Kidney (tissue), 14 donors: ENCODE measurements around the gene WNK2. TPM values are rescaled to one million over a fixed set of nuclear protein-coding genes. Genes with fewer than 3 reads are reported as not detected.

Experiments
- DNase-seq, 5 donors: peaks; one replicate each; pipeline ENCODE4 v3.0.0-alpha.2; 2013 to 2020
- FAIRE-seq: peaks from 2 replicates; lab custom pipeline; 2012; peaks lifted over from hg19 to GRCh38; lab: Jason Lieb, UNC
- H3K27ac ChIP-seq, 2 donors: one replicate each; pipeline ENCODE4 v1.7.0; 2013; ENCODE audit warnings: low read depth in 2 of 2, low read length in 2 of 2, inconsistent platforms in 1 of 2
- H3K27me3 ChIP-seq: one replicate; pipeline ENCODE4 v1.7.1; 2013; ENCODE audit warnings: low read length, inconsistent platforms; ENCODE audit not compliant: control insufficient read depth, insufficient read depth
- H3K36me3 ChIP-seq, 3 donors: one replicate each; pipeline versions ENCODE4 v1.7.0 to v1.7.1; 2013; ENCODE audit warnings: low read length in 3 of 3, control low read depth in 1 of 3, inconsistent platforms in 1 of 3; ENCODE audit not compliant: insufficient read depth in 3 of 3, control insufficient read depth in 2 of 3
- H3K4me1 ChIP-seq, 3 donors: one replicate each; pipeline versions ENCODE4 v1.7.0 to v1.7.1; 2013; ENCODE audit warnings: low read length in 3 of 3, inconsistent platforms in 1 of 3, low read depth in 1 of 3; ENCODE audit not compliant: control insufficient read depth in 2 of 3, insufficient read depth in 2 of 3
- H3K4me3 ChIP-seq, 3 donors: one replicate each; pipeline versions ENCODE4 v1.7.0 to v1.8.1; 2013; ENCODE audit warnings: low read length in 3 of 3, control low read depth in 1 of 3, inconsistent platforms in 1 of 3
- H3K9ac ChIP-seq, 3 donors: one replicate each; pipeline versions ENCODE4 v1.7.0 to v1.7.1; 2013; ENCODE audit warnings: low read length in 3 of 3, control low read depth in 1 of 3, inconsistent platforms in 1 of 3
- H3K9me3 ChIP-seq, 3 donors: one replicate each; pipeline versions ENCODE4 v1.7.0 to v1.7.1; 2013; ENCODE audit warnings: low read length in 3 of 3, control low read depth in 1 of 3, inconsistent platforms in 1 of 3; ENCODE audit not compliant: control insufficient read depth in 2 of 3, insufficient read depth in 1 of 3
- CTCF ChIP-seq: IDR thresholded peaks from 3 replicates; pipeline ENCODE4 v1.5.1; 2012; ENCODE audit warnings: mild to moderate bottlenecking, moderate library complexity, borderline replicate concordance; ENCODE audit not compliant: insufficient read depth; ENCODE audit errors: extremely low read depth
- intact Hi-C: fragments of 100-400 bp; cut with DNase I; formaldehyde crosslinking; loops from one replicate; pipeline ENCODE4 v1.11.1; 2022
- polyA plus RNA-seq: library from polyadenylated mRNA; stranded (reverse); fragments of 350-450 nt; fragmentation: Illumina TruSeq; extraction: RNeasy Lipid Tissue Mini Kit (QIAGEN cat#74804); gene quantifications from one replicate; pipeline ENCODE4 v1.2.3, GENCODE V29; 2014; ENCODE audit warnings: low read depth, low replicate concordance; ENCODE audit not compliant: insufficient read depth
- total RNA-seq: library from RNA; stranded (reverse); fragmentation: NEBNext Ultra II Directional; extraction: Animal tissue kit (Norgen Biotek cat#: 25700); gene quantifications from one replicate; pipeline ENCODE4 v1.2.1, GENCODE V29; 2021
- donor health status: control.
- donor health status: control.
- donor health status: control.
- donor health status: control.
- donor health status: control.
- donor health status: DM: yes; HTN: yes; CAD: no.
- donor health status: Normal renal cell carcinoma (clear cell type).

Gene WNK2
- total and polyA plus RNA-seq, 2 donors from 2014 or later, result 1.5 to 4.8 TPM

GRCh38 chr9:93191354-93191660 is 7.4 kb downstream of the WNK2 start:
- TF ChIP-seq CTCF, result no peak
- Histone ChIP-seq H3K4me3 (no peak overlapping the region), H3K9ac (no peak overlapping the region), H3K36me3 (no peaks in the 10 kb centered on the region), H3K4me1 (no peaks in the 10 kb centered on the region), H3K9me3 (no peaks in the 10 kb centered on the region), H3K27me3 (no peaks in the 10 kb centered on the region), H3K27ac (no peak overlapping the region)
- intact Hi-C loops, result no loop called here
- DNase-seq (no peak), FAIRE-seq (no peak)

- Histone ChIP-seq H3K9ac (no peak overlapping the region), H3K4me3 (no peak overlapping the region), H3K9me3 (no peaks in the 10 kb centered on the region), H3K27me3 (no peaks in the 10 kb centered on the region), H3K4me1 (no peaks in the 10 kb centered on the region), H3K27ac (no peak overlapping the region), H3K36me3 (no peaks in the 10 kb centered on the region)
- FAIRE-seq (no peak), DNase-seq (peak in 1 of 5 donors; percentile 35)
- TF ChIP-seq CTCF, result no peak
- intact Hi-C loops, result no loop called here
Observed at GRCh38 chr9:93192721-93193387, 8.9 kb downstream of the WNK2 start.

GRCh38 chr9:93193388-93194220 is 9.7 kb downstream of the WNK2 start:
- Histone ChIP-seq H3K9ac (no peak overlapping the region), H3K27me3 (no peaks in the 10 kb centered on the region), H3K4me3 (no peak overlapping the region), H3K4me1 (no peaks in the 10 kb centered on the region), H3K27ac (no peak overlapping the region), H3K9me3 (no peaks in the 10 kb centered on the region), H3K36me3 (no peaks in the 10 kb centered on the region)
- intact Hi-C loops, result no loop called here
- no peak for FAIRE-seq
- no peak for TF ChIP-seq CTCF
- DNase-seq, result peak in 2 of 5 donors; percentile 41 to 46
